ENCODE data around the gene TRAPPC1. TPM values are rescaled to one million over a fixed set of nuclear protein-coding genes. Genes with fewer than 3 reads are reported as not detected.

Gene TRAPPC1
- polyA plus RNA-seq, 1 of the 3 experiments (the other 2 are of a cell fraction), result 555 TPM

- H3K4me1 ChIP-seq (ENCODE audit: control insufficient read depth in 1 of 2, insufficient read depth in 2 of 2, low read depth in 1 of 2, low read length in 1 of 2), result no peaks in the 10 kb centered on the region
- WGBS (ENCODE audit: low lambda C conversion rate), result 84% methylated on average over 13 of the region's 13 CpGs
- CTCF ChIA-PET, result interaction anchor here (0.6 to 9.4 kb wide), 26 partner anchors 8 to 164 kb away, joined by 3 to 143 read pairs (median 6); partner anchors contain the start of genes CHD3 and GUCY2D
These were observed 34.7 kb downstream of the TRAPPC1 start for GRCh38 chr17:7897090-7897489.

More at GRCh38 chr17:7897090-7897489, 34.7 kb downstream of the TRAPPC1 start:
- peaks cover 75 to 87% of the 10 kb centered on the region in 2 experiments for H3K36me3 ChIP-seq (replicated peaks in 1 of 2; ENCODE audit: control insufficient read depth in 1 of 2, insufficient read depth in 2 of 2, low read length in 1 of 2)
- H3K4me3 ChIP-seq (ENCODE audit: low read depth in 2 of 2, low read length in 1 of 2), result no peak overlapping the region
- H3K27ac ChIP-seq (ENCODE audit: low read depth in 2 of 2, low read length in 1 of 2), result peak overlapping the region; percentile 8 to 9; a peak in 1 of 4 replicates
- no peak for DNase-seq
- no peaks in the 10 kb centered on the region for H3K9me2 ChIP-seq
- no peaks in the 10 kb centered on the region for H4K20me1 ChIP-seq (ENCODE audit: insufficient read depth)
- no peaks in the 10 kb centered on the region for H3K79me2 ChIP-seq (ENCODE audit: insufficient read depth)
- no peak overlapping the region for H2AFZ ChIP-seq (ENCODE audit: low read depth)
- H3K27me3 ChIP-seq (ENCODE audit: insufficient read depth), result no peaks in the 10 kb centered on the region
- no peak overlapping the region for H3K9ac ChIP-seq
- POLR2A ChIA-PET, result no interaction called here
- H3K9me3 ChIP-seq, result no peaks in the 10 kb centered on the region
- no peak for TF ChIP-seq IRF3 (IDR thresholded peaks at IDR 0.05; ENCODE audit: low read depth, low read length)
- TF ChIP-seq ZBTB33 (IDR thresholded peaks at IDR 0.05; ENCODE audit: borderline replicate concordance, low read depth), result no peak
- no peak for TF ChIP-seq TEAD4 (IDR thresholded peaks at IDR 0.05; ENCODE audit: borderline replicate concordance, insufficient read depth)
- no peak for TF ChIP-seq ELF1 (IDR thresholded peaks at IDR 0.05)
- TF ChIP-seq RAD21 (IDR thresholded peaks at IDR 0.05; ENCODE audit: low read length), result no peak
- no peak for TF ChIP-seq POLR2AphosphoS5 (IDR thresholded peaks at IDR 0.05; ENCODE audit: low read depth, low read length)
- no peak for TF ChIP-seq NFIC (IDR thresholded peaks at IDR 0.05; ENCODE audit: borderline replicate concordance)
- TF ChIP-seq SMC3 (IDR thresholded peaks at IDR 0.05; ENCODE audit: low read depth, low read length), result no peak
- TF ChIP-seq YY1 (IDR thresholded peaks at IDR 0.05; ENCODE audit: low read depth), result no peak
- no peak for TF ChIP-seq USF1 (IDR thresholded peaks at IDR 0.05; ENCODE audit: borderline replicate concordance, low read depth)
- no peak for TF ChIP-seq USF2 (IDR thresholded peaks at IDR 0.05; ENCODE audit: borderline replicate concordance, low read depth, low read length)
- no peak for TF ChIP-seq FOXM1 (IDR thresholded peaks at IDR 0.05; ENCODE audit: low read depth)
- no peak for TF ChIP-seq MXI1 (IDR thresholded peaks at IDR 0.05; ENCODE audit: low read depth, low read length)
- H3F3A ChIP-seq (replicated peaks; ENCODE audit: insufficient read depth), result no peaks in the 10 kb centered on the region
- H3K4me2 ChIP-seq, result no peak overlapping the region
